Measurements from ENCODE around the gene SLC22A16. TPM values are rescaled to one million over a fixed set of nuclear protein-coding genes. Genes with fewer than 3 reads are reported as not detected.

SLC22A16 gene
- total and polyA plus RNA-seq, 2 of the 8 experiments (the other 6 are each of a cell fraction or from before 2014, with no cell fraction given): not detected

DNA sequence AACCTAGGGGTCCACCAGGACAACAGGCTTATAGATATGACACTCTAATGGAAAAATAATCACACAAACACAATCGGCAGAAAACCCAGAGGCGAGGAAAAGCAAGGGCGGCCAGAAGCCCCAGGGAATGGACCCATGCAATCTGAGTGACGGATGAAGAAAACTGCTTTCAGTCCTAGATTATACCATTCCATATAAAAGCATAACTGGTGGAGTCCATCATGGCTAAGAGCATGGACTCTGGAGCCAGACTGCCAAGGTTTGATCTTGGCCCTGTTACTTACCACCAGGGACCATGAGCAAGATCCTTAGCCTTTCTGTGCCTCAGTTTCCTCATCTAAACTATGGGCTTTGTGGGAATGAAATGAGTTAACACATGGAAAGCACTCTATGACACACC, 3.7 kb downstream of the SLC22A16 start:
- Histone ChIP-seq H3K14ac (ENCODE audit: insufficient read length) (no peak overlapping the region), H3K23ac (ENCODE audit: insufficient read length) (no peak overlapping the region), H4K5ac (ENCODE audit: insufficient read length, low read depth, low read length) (no peak overlapping the region), H3K18ac (ENCODE audit: extremely low read depth, low read length) (no peak overlapping the region), H2BK5ac (ENCODE audit: low read depth, low read length) (no peak overlapping the region), H3K4me3 (ENCODE audit: extremely low read depth in 1 of 4, insufficient read depth in 2 of 4, low read depth in 3 of 4, low read length in 4 of 4) (no peak overlapping the region), H3K36me3 (ENCODE audit: control insufficient read depth in 2 of 4, insufficient read depth in 4 of 4, low read length in 3 of 4) (no peaks in the 10 kb centered on the region), H3K79me1 (ENCODE audit: low read depth, low read length) (no peaks in the 10 kb centered on the region), H3K4me1 (replicated peaks in 1 of 4; ENCODE audit: control insufficient read depth in 3 of 4, insufficient read depth in 4 of 4, low read length in 3 of 4) (no peaks in the 10 kb centered on the region), H2BK12ac (ENCODE audit: low read depth, low read length) (no peak overlapping the region), H4K91ac (replicated peaks; ENCODE audit: insufficient read length, low read length) (no peak overlapping the region), H2BK20ac (ENCODE audit: low read length) (no peak overlapping the region), H3K56ac (replicated peaks; ENCODE audit: insufficient read length, low read depth, low read length) (no peak overlapping the region), H3K9ac (replicated peaks in 1 of 4; ENCODE audit: extremely low read depth in 1 of 4, low read depth in 3 of 4, low read length in 3 of 4) (no peak overlapping the region), H3K27ac (ENCODE audit: low read depth, low read length) (no peak overlapping the region), H4K8ac (ENCODE audit: extremely low read depth, insufficient read depth, low read length) (no peak overlapping the region), H2AFZ (ENCODE audit: low read length) (no peak overlapping the region), H3K9me3 (ENCODE audit: insufficient read depth in 2 of 2, low read depth in 1 of 2, low read length in 1 of 2) (peaks cover 3 to 6% of the 10 kb centered on the region in 2 experiments; a peak in 1 of 4 replicates), H3K4ac (replicated peaks; ENCODE audit: insufficient read length, low read depth, low read length) (no peak overlapping the region), H2BK15ac (ENCODE audit: low read length) (no peak overlapping the region), H3K79me2 (ENCODE audit: control insufficient read depth in 1 of 2, insufficient read depth in 2 of 2, low read length in 2 of 2) (no peaks in the 10 kb centered on the region; a peak in 1 of 4 replicates), H2AK5ac (ENCODE audit: low read depth, low read length) (no peak overlapping the region), H2BK120ac (replicated peaks; ENCODE audit: low read depth, low read length) (no peak overlapping the region), H4K20me1 (replicated peaks in 1 of 2; ENCODE audit: control insufficient read depth in 1 of 2, insufficient read depth in 2 of 2, low read length in 2 of 2) (no peaks in the 10 kb centered on the region), H3K4me2 (ENCODE audit: insufficient read depth in 1 of 2, low read depth in 2 of 2, low read length in 2 of 2) (no peak overlapping the region), H3K23me2 (ENCODE audit: low read depth, low read length) (no peaks in the 10 kb centered on the region), H3K27me3 (replicated peaks in 1 of 4; ENCODE audit: control insufficient read depth in 3 of 4, extremely low read depth in 1 of 4, insufficient read depth in 3 of 4, low read length in 3 of 4) (no peaks in the 10 kb centered on the region)
- CTCF ChIA-PET (ENCODE audit: partially characterized antibody): interaction anchor here (0.9 kb wide), 1 partner anchor 482 kb away, joined by 4 read pairs; no protein-coding TSS in a partner anchor
- POLR2A ChIA-PET (ENCODE audit: partially characterized antibody): no interaction called here
- 96% methylated on average over 4 of the region's 4 CpGs; no CpG with 5 or more reads in 1 of the 2 experiments for WGBS, 2 experiments (ENCODE audit: extremely low coverage in 1 of 2, insufficient coverage in 1 of 2, insufficient read length in 1 of 2, insufficient replicate concordance in 2 of 2, low coverage in 1 of 2, low lambda C conversion rate in 2 of 2, missing lambda C conversion rate in 1 of 2)
- DNase-seq (ENCODE audit: low read depth in 1 of 2, low spot score in 2 of 2) (no peak), FAIRE-seq (no peak)
- TF ChIP-seq JUN (IDR thresholded peaks at IDR 0.05; ENCODE audit: low read depth, low read length) (no peak), SP1 (IDR thresholded peaks at IDR 0.05; ENCODE audit: low read depth, low read length) (no peak), CTBP2 (IDR thresholded peaks at IDR 0.05; ENCODE audit: borderline replicate concordance, insufficient read depth, insufficient read length, low read length) (no peak), SRF (IDR thresholded peaks at IDR 0.05; ENCODE audit: low read depth, low read length) (no peak), KDM5A (IDR thresholded peaks at IDR 0.05; ENCODE audit: low read length) (no peak), MAFK (IDR thresholded peaks at IDR 0.05; ENCODE audit: low read depth, low read length) (no peak), KDM1A (IDR thresholded peaks at IDR 0.05; ENCODE audit: borderline replicate concordance, low read length) (no peak), SP4 (IDR thresholded peaks at IDR 0.05; ENCODE audit: low read length) (no peak), CREB1 (IDR thresholded peaks at IDR 0.05) (no peak), RXRA (IDR thresholded peaks at IDR 0.05; ENCODE audit: insufficient read depth, low read depth, low read length) (no peak)
